Prostate gland (tissue), 2 donors: ENCODE results near the gene CNBD2. TPM values are rescaled to one million over a fixed set of nuclear protein-coding genes. Genes with fewer than 3 reads are reported as not detected.

Experiments used
- DNase-seq: peaks from one replicate; pipeline ENCODE4 v3.0.0-alpha.2; 2019; ENCODE audit warnings: low spot score
- H3K27ac ChIP-seq, 2 donors: fragments of 200-600 bp; sonication (generic); 2 replicates each; pipeline ENCODE4 v1.5.1; 2017 to 2019
- H3K27me3 ChIP-seq: fragments of 200-600 bp; sonication (generic); replicated peaks from 2 replicates; pipeline ENCODE4 v1.5.1; 2019; ENCODE audit not compliant: insufficient read depth
- H3K36me3 ChIP-seq, 2 donors: fragments of 200-600 bp; sonication (generic); 1 replicate in 1 of 2; 2 replicates in 1 of 2; pipeline versions ENCODE4 v1.5.1 to v1.8.1; 2017 to 2019
- H3K4me1 ChIP-seq: fragments of 200-600 bp; sonication (generic); replicated peaks from 2 replicates; pipeline ENCODE4 v1.5.1; 2019
- H3K4me3 ChIP-seq, 2 donors: fragments of 200-600 bp; sonication (generic); 2 replicates each; pipeline ENCODE4 v1.5.1; 2017 to 2019
- H3K9me3 ChIP-seq: fragments of 200-600 bp; sonication (generic); 2 replicates; pipeline ENCODE4 v1.5.1; 2017
- POLR2A ChIP-seq: fragments of 450-650 bp; IDR thresholded peaks from one replicate; pipeline ENCODE4 v1.6.1; 2016; ENCODE audit warnings: antibody characterized with exemption, mild to moderate bottlenecking
- POLR2AphosphoS5 ChIP-seq: sonication (generic); formaldehyde crosslinking; IDR thresholded peaks from one replicate; pipeline ENCODE4 v1.6.1; 2017; ENCODE audit warnings: antibody characterized with exemption
- WGBS: methylation state at CpG from one replicate; pipeline ENCODE4 v1.1.5; 2018; 5-methylcytosine and 5-hydroxymethylcytosine counted together
- intact Hi-C: fragments of 100-400 bp; cut with DNase I; formaldehyde crosslinking; loops from one replicate; pipeline ENCODE4 v1.14.2; 2022
- total RNA-seq, 2 donors: library from RNA; depleted of rRNA; stranded (reverse); fragments of >200 nt; gene quantifications; one replicate each; pipeline ENCODE4 v1.1.0, GENCODE V29; 2016
- TF ChIP-seq, protein P1 (sequence below), 4 experiments: fragments of 200-600 bp in 2 of 4; fragments of 450-650 bp in 2 of 4; sonication (generic) in 2 of 4; IDR thresholded peaks; 1 replicate in 3 of 4; 2 replicates in 1 of 4; pipeline ENCODE4 v1.5.1; 2016 to 2019; ENCODE audit warnings: antibody characterized with exemption in 4 of 4, mild to moderate bottlenecking in 2 of 4, moderate library complexity in 2 of 4

CNBD2 gene
- total RNA-seq, 2 donors from 2014 or later, result 3.3 to 7.7 TPM

DNA sequence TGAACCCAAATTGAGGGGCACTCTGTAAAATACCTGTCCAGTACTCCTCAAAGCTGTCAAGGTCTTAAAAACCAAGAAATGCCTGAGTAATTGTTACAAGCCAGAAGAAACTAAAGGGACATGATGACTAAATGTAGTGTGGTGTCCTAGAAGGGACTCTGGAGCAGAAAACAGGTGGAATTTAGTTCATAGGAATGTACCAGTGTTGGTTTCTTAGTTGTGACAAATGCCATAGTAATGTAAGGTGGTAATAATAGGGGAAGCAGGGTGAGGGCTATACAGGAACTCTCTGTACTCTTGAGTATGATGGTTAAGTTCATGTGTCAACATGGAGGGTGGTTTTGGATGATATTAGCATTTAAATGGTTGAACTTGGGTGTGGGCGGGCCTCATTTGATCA, 92.3 kb downstream of the CNBD2 start:
- no peak overlapping the region for H3K4me3 ChIP-seq
- H3K9me3 ChIP-seq, result no peaks in the 10 kb centered on the region
- no peaks in the 10 kb centered on the region for H3K27me3 ChIP-seq
- WGBS, result 100% methylated on average over 1 of the region's 1 CpG
- peaks cover 6% of the 10 kb centered on the region for H3K4me1 ChIP-seq
- H3K27ac ChIP-seq, result no peak overlapping the region
- no peak for DNase-seq
- intact Hi-C loops, result no loop called here
- no peaks in the 10 kb centered on the region for H3K36me3 ChIP-seq
- no peak for TF ChIP-seq POLR2AphosphoS5
- no peak for TF ChIP-seq POLR2A
- TF ChIP-seq, protein P1, sequence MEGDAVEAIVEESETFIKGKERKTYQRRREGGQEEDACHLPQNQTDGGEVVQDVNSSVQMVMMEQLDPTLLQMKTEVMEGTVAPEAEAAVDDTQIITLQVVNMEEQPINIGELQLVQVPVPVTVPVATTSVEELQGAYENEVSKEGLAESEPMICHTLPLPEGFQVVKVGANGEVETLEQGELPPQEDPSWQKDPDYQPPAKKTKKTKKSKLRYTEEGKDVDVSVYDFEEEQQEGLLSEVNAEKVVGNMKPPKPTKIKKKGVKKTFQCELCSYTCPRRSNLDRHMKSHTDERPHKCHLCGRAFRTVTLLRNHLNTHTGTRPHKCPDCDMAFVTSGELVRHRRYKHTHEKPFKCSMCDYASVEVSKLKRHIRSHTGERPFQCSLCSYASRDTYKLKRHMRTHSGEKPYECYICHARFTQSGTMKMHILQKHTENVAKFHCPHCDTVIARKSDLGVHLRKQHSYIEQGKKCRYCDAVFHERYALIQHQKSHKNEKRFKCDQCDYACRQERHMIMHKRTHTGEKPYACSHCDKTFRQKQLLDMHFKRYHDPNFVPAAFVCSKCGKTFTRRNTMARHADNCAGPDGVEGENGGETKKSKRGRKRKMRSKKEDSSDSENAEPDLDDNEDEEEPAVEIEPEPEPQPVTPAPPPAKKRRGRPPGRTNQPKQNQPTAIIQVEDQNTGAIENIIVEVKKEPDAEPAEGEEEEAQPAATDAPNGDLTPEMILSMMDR (IDR thresholded peaks at IDR 0.05), result no peak

DNA sequence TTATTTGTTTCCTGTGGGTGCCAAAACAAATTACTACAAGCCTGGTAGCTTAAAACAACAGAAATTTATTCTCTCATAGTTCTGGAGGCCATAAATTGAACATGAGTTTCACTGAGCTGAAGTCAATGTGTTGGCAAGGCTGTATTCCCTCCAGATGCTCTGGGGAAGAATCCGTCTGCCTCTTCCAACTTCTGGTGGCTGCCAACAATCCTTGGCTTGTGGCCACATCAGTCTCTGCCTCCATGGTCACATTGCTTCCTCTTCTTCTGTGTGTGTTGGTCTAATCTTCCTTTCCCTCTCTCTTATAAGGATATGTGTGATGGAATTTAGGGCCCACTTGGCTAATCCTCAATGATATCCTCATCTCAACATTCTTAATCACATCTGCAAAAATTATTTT, 93.4 kb downstream of the CNBD2 start:
- Histone ChIP-seq H3K4me1 (peaks cover 8% of the 10 kb centered on the region), H3K27ac (no peak overlapping the region), H3K36me3 (no peaks in the 10 kb centered on the region), H3K9me3 (no peaks in the 10 kb centered on the region), H3K27me3 (no peaks in the 10 kb centered on the region), H3K4me3 (no peak overlapping the region)
- TF ChIP-seq, protein P1 (IDR thresholded peaks at IDR 0.05), result no peak
- TF ChIP-seq POLR2A, result no peak
- intact Hi-C loops, result no loop called here
- WGBS, result 27% methylated on average over 1 of the region's 1 CpG
- no peak for DNase-seq

DNA sequence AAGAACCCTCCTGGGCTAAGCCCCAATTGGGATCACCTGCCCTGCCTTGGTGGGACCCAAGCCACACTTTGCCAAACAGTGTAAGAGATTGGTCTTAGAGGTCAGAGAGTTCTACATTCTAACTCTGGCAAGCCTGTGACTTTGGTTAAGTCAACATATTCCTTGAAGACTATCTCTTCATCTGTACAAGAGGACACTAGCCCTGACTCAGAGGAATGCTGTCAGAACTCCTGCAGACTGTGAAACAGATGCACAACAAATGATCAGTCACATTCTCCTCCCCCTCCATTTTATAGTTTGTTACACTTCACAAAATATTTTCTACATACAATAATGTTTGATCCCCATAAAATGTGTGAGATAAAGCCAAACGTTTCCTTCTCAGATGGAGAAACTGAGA, 94.4 kb downstream of the CNBD2 start:
- Histone ChIP-seq H3K36me3 (no peaks in the 10 kb centered on the region), H3K9me3 (no peaks in the 10 kb centered on the region), H3K27me3 (no peaks in the 10 kb centered on the region), H3K27ac (no peak overlapping the region), H3K4me1 (peaks cover 8% of the 10 kb centered on the region), H3K4me3 (no peak overlapping the region)
- 36% methylated on average over 1 of the region's 1 CpG for WGBS
- no peak for TF ChIP-seq POLR2AphosphoS5
- TF ChIP-seq, protein P1 (IDR thresholded peaks at IDR 0.05), result no peak
- TF ChIP-seq POLR2A, result no peak
- no peak for DNase-seq
- intact Hi-C loops, result no loop called here

DNA sequence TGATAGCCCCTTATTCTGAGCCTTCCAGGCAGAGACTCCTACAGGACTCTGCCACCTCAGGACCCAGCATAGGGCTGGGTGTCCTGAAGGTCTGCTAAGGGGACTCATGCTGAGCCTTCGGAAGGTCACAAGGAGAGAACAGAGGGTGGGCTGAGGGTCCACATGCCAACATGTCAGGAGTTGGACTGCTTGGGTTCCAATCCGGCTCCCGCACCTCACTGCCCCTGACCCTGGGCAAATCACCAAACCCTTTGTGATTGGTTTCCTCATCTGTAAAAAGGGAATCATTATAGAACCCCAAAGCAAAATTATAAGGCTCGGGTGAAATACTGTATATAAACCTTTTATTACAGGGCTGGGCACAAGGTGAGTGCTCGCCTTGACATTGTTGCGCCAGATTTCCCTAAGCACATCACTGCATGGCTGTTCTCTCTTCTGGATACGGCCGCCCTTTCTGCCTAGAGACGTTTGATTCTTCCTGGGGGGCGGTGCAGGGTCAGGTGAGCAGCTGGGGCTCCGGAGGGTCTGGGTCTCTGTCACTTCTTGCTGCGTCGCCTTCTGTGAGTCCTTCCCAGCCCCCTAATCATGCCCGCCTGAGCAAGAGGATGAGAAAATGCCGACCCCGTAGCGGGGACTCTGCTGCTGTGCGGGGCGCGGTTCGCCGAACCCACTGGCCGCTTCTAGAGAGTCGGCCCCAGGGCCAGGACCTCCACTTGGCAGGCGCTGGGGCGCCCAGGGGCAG, 95.7 kb downstream of the CNBD2 start:
- no peak for DNase-seq
- Histone ChIP-seq H3K27me3 (no peaks in the 10 kb centered on the region), H3K27ac (peak overlapping the region; percentile 85 to 86), H3K4me3 (peak overlapping the region; percentile 44 to 56), H3K36me3 (no peaks in the 10 kb centered on the region), H3K4me1 (peaks cover 8% of the 10 kb centered on the region), H3K9me3 (no peaks in the 10 kb centered on the region)
- TF ChIP-seq, protein P1 (IDR thresholded peaks at IDR 0.05), result no peak
- TF ChIP-seq POLR2A, result no peak
- no peak for TF ChIP-seq POLR2AphosphoS5
- intact Hi-C loops, result no loop called here
- WGBS, result 23% methylated on average over 23 of the region's 26 CpGs
